MM.1S (cell line): ENCODE results near the gene VPS8.

Experiments used
- CTCF ChIP-seq: fragments of 300-600 bp; sonication (generic); IDR thresholded peaks from 2 replicates; pipeline ENCODE4 v1.5.1; 2016; ENCODE audit warnings: antibody characterized with exemption, low read length, mixed read lengths
- EZH2 ChIP-seq: fragments of 300-600 bp; sonication (generic); optimal IDR thresholded peaks from 2 replicates; pipeline ENCODE3; 2017; ENCODE audit warnings: low read depth, mild to moderate bottlenecking, antibody characterized with exemption, low read length, mixed read lengths
- EZH2phosphoT487 ChIP-seq: fragments of 300-600 bp; sonication (generic); IDR thresholded peaks from 2 replicates; pipeline ENCODE4 v1.6.1; 2018; ENCODE audit warnings: antibody characterized with exemption, low read length

DNA sequence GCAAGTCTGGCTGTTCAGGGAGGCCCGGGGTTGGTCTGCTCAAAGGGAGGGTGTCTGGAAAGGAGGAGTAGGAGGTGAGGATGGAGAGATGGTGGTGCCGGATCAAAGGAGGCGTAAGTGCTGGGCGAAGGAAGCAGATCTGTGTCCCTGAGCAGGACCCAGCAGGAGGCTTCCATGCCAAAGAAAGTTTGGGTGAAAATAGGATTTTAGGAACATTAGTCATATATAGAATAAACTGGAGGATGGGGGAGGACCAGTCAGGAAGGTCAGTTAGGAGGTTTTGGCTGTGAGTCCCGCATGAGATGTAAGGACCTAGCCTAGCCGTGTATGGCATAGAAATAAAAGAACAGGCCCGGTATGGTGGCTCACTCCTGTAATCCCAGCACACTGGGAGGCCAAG, 28.6 kb upstream of the VPS8 start:
- no peak for TF ChIP-seq EZH2phosphoT487
- no peak for TF ChIP-seq EZH2
- TF ChIP-seq CTCF: no peak
